ENCODE results near the gene CTNNA3. TPM values are rescaled to one million over a fixed set of nuclear protein-coding genes. Genes with fewer than 3 reads are reported as not detected.

Gene CTNNA3
- polyA plus RNA-seq, 4 donors, result 3.4 to 4.4 (median 4.0) TPM

- no peak for DNase-seq (ENCODE audit: low read depth in 4 of 4, low spot score in 3 of 4)
Observed at GRCh38 chr10:66625709-66626590, 1070.0 kb downstream of the CTNNA3 start.

GRCh38 chr10:66622050-66622449, 1073.9 kb downstream of the CTNNA3 start:
- no peak for DNase-seq (ENCODE audit: low read depth in 4 of 4, low spot score in 3 of 4)

GRCh38 chr10:66604195-66604594, 1091.8 kb downstream of the CTNNA3 start:
- DNase-seq (ENCODE audit: low read depth in 4 of 4, low spot score in 3 of 4), result no peak

- no peak for DNase-seq (ENCODE audit: low read depth in 4 of 4, low spot score in 3 of 4)
Observed at GRCh38 chr10:66591865-66592264, 1104.1 kb downstream of the CTNNA3 start.

GRCh38 chr10:66587680-66588050, 1108.3 kb downstream of the CTNNA3 start:
- no peak for DNase-seq (ENCODE audit: low read depth in 4 of 4, low spot score in 3 of 4)

- no peak for DNase-seq (ENCODE audit: low read depth in 4 of 4, low spot score in 3 of 4)
Observed at GRCh38 chr10:66586897-66587679, 1108.9 kb downstream of the CTNNA3 start.

- no peak for DNase-seq (ENCODE audit: low read depth in 4 of 4, low spot score in 3 of 4)
Observed at GRCh38 chr10:66586073-66586472, 1109.9 kb downstream of the CTNNA3 start.

GRCh38 chr10:66575251-66575855, 1120.6 kb downstream of the CTNNA3 start:
- no peak for DNase-seq (ENCODE audit: low read depth in 4 of 4, low spot score in 3 of 4)

GRCh38 chr10:66572700-66573099, 1123.3 kb downstream of the CTNNA3 start:
- no peak for DNase-seq (ENCODE audit: low read depth in 4 of 4, low spot score in 3 of 4)

- no peak for DNase-seq (ENCODE audit: low read depth in 4 of 4, low spot score in 3 of 4)
Observed at GRCh38 chr10:66565999-66566398, 1130.0 kb downstream of the CTNNA3 start.

- DNase-seq (ENCODE audit: low read depth in 4 of 4, low spot score in 3 of 4), result no peak
Observed at GRCh38 chr10:66564287-66564686, 1131.7 kb downstream of the CTNNA3 start.

- DNase-seq (ENCODE audit: low read depth in 4 of 4, low spot score in 3 of 4), result no peak
Observed at GRCh38 chr10:66555061-66555460, 1140.9 kb downstream of the CTNNA3 start.

GRCh38 chr10:66552331-66552730, 1143.7 kb downstream of the CTNNA3 start:
- DNase-seq (ENCODE audit: low read depth in 4 of 4, low spot score in 3 of 4), result no peak

GRCh38 chr10:66550351-66550750, 1145.6 kb downstream of the CTNNA3 start:
- DNase-seq (ENCODE audit: low read depth in 4 of 4, low spot score in 3 of 4), result no peak

- no peak for DNase-seq (ENCODE audit: low read depth in 4 of 4, low spot score in 3 of 4)
Observed at GRCh38 chr10:66538908-66539307, 1157.1 kb downstream of the CTNNA3 start.

GRCh38 chr10:66538371-66538770, 1157.6 kb downstream of the CTNNA3 start:
- DNase-seq (ENCODE audit: low read depth in 4 of 4, low spot score in 3 of 4), result no peak

GRCh38 chr10:66537186-66537585, 1158.8 kb downstream of the CTNNA3 start:
- no peak for DNase-seq (ENCODE audit: low read depth in 4 of 4, low spot score in 3 of 4)

GRCh38 chr10:66535439-66535838, 1160.6 kb downstream of the CTNNA3 start:
- DNase-seq (ENCODE audit: low read depth in 4 of 4, low spot score in 3 of 4), result no peak

- DNase-seq (ENCODE audit: low read depth in 4 of 4, low spot score in 3 of 4), result no peak
Observed at GRCh38 chr10:66534866-66535265, 1161.1 kb downstream of the CTNNA3 start.

- DNase-seq (ENCODE audit: low read depth in 4 of 4, low spot score in 3 of 4), result peak in 2 of 4 donors; percentile 0 to 3
Observed at GRCh38 chr10:66521506-66521905, 1174.5 kb downstream of the CTNNA3 start.

- no peak for DNase-seq (ENCODE audit: low read depth in 4 of 4, low spot score in 3 of 4)
Observed at GRCh38 chr10:66519616-66520015, 1176.4 kb downstream of the CTNNA3 start.
